CD14-positive monocyte (primary cell): ENCODE measurements around the gene KIRREL1. TPM values are rescaled to one million over a fixed set of nuclear protein-coding genes. Genes with fewer than 3 reads are reported as not detected.
A peak's percentile ranks its signal among the peaks of the same experiment; 100 is the strongest.

Experiments used
- DNase-seq, 3 donors: peaks; one replicate each; pipeline ENCODE4 v3.0.0-alpha.2; 2011 to 2022
- H2AFZ ChIP-seq: 2 replicates; pipeline ENCODE4 v1.6.0; 2012; ENCODE audit warnings: mild to moderate bottlenecking, low read depth, low read length, inconsistent platforms; ENCODE audit not compliant: insufficient read depth, poor library complexity, severe bottlenecking
- H3K27ac ChIP-seq, 2 donors: 1 replicate in 1 of 2; 2 replicates in 1 of 2; pipeline ENCODE4 v1.5.1; 2012 to 2013; ENCODE audit warnings: low read length in 2 of 2, control low read depth in 1 of 2, inconsistent platforms in 1 of 2, low read depth in 1 of 2, mild to moderate bottlenecking in 1 of 2
- H3K27me3 ChIP-seq, 2 donors: one replicate each; pipeline versions ENCODE4 v1.6.0 to v1.6.1; 2011 to 2013; ENCODE audit warnings: low read length in 2 of 2; ENCODE audit not compliant: control insufficient read depth in 2 of 2, insufficient read depth in 2 of 2
- H3K36me3 ChIP-seq, 2 donors: replicated peaks in 1 of 2; 1 replicate in 1 of 2; 2 replicates in 1 of 2; pipeline versions ENCODE4 v1.5.1 to v1.6.1; 2012 to 2013; ENCODE audit warnings: low read length in 2 of 2, control low read depth in 1 of 2, inconsistent platforms in 1 of 2, mild to moderate bottlenecking in 1 of 2; ENCODE audit not compliant: insufficient read depth in 2 of 2, control insufficient read depth in 1 of 2
- H3K4me1 ChIP-seq, 2 donors: 1 replicate in 1 of 2; 2 replicates in 1 of 2; pipeline versions ENCODE4 v1.5.1 to v1.6.1; 2012 to 2013; ENCODE audit warnings: low read length in 2 of 2, control low read depth in 1 of 2, inconsistent platforms in 1 of 2, mild to moderate bottlenecking in 1 of 2, moderate library complexity in 1 of 2; ENCODE audit not compliant: insufficient read depth in 2 of 2, control insufficient read depth in 1 of 2
- H3K4me2 ChIP-seq: replicated peaks from 2 replicates; pipeline ENCODE3; 2012; ENCODE audit warnings: low read length, moderate library complexity, mild to moderate bottlenecking; ENCODE audit not compliant: poor library complexity, severe bottlenecking; ENCODE audit errors: extremely low read depth
- H3K4me3 ChIP-seq, 3 experiments: fragments of 200-600 bp in 1 of 3; sonication (generic) in 1 of 3; replicated peaks in 1 of 3; 1 replicate in 2 of 3; 2 replicates in 1 of 3; pipeline ENCODE4 v1.5.1; 2011 to 2013; ENCODE audit warnings: low read length in 3 of 3, mild to moderate bottlenecking in 3 of 3, control low read depth in 2 of 3, low read depth in 2 of 3, inconsistent platforms in 1 of 3, moderate library complexity in 1 of 3
- H3K79me2 ChIP-seq: 2 replicates; pipeline ENCODE4 v1.6.0; 2012; ENCODE audit warnings: mild to moderate bottlenecking, control low read depth, inconsistent platforms, low read length, moderate library complexity; ENCODE audit not compliant: insufficient read depth
- H3K9ac ChIP-seq: 2 replicates; pipeline ENCODE4 v1.6.0; 2017; ENCODE audit warnings: low read length, mild to moderate bottlenecking; ENCODE audit not compliant: insufficient read depth, poor library complexity, severe bottlenecking
- H3K9me3 ChIP-seq, 2 donors: replicated peaks in 1 of 2; 1 replicate in 1 of 2; 2 replicates in 1 of 2; pipeline versions ENCODE4 v1.5.1 to v1.6.1; 2012 to 2013; ENCODE audit warnings: low read length in 2 of 2, control low read depth in 1 of 2; ENCODE audit not compliant: control insufficient read depth in 1 of 2, insufficient read depth in 1 of 2
- H4K20me1 ChIP-seq: 2 replicates; pipeline ENCODE4 v1.6.0; 2012; ENCODE audit warnings: mild to moderate bottlenecking, low read length, control low read depth, moderate library complexity; ENCODE audit not compliant: insufficient read depth
- H3K27ac Mint-ChIP-seq, 7 donors: one replicate each; pipeline ENCODE4 v1.8.0; 2020; ENCODE audit warnings: mild to moderate bottlenecking in 7 of 7, mixed read lengths in 7 of 7, moderate library complexity in 6 of 7, inconsistent platforms in 2 of 7
- H3K27me3 Mint-ChIP-seq, 3 donors: one replicate each; pipeline ENCODE4 v1.8.0; 2021 to 2022; ENCODE audit warnings: low read depth in 3 of 3, mild to moderate bottlenecking in 3 of 3, mixed read lengths in 3 of 3, moderate library complexity in 3 of 3, inconsistent platforms in 1 of 3
- H3K36me3 Mint-ChIP-seq, 2 donors: one replicate each; pipeline ENCODE4 v1.8.0; 2020; ENCODE audit warnings: mixed read lengths in 2 of 2, inconsistent platforms in 1 of 2, mild to moderate bottlenecking in 1 of 2
- H3K4me1 Mint-ChIP-seq: one replicate; pipeline ENCODE4 v1.8.0; 2020; ENCODE audit warnings: mild to moderate bottlenecking, mixed read lengths
- H3K4me3 Mint-ChIP-seq, 2 donors: one replicate each; pipeline ENCODE4 v1.8.0; 2020; ENCODE audit warnings: mild to moderate bottlenecking in 2 of 2, mixed read lengths in 2 of 2, moderate library complexity in 1 of 2
- H3K9me3 Mint-ChIP-seq, 7 donors: one replicate each; pipeline ENCODE4 v1.8.0; 2020 to 2022; ENCODE audit warnings: mixed read lengths in 7 of 7, mild to moderate bottlenecking in 6 of 7, moderate library complexity in 6 of 7, inconsistent platforms in 2 of 7
- CTCF ChIP-seq: fragments of 200-600 bp; IDR thresholded peaks from one replicate; pipeline ENCODE4 v1.8.0; 2022; ENCODE audit warnings: antibody characterized with exemption, mild to moderate bottlenecking
- WGBS: methylation state at CpG from one replicate; pipeline ENCODE4 v1.1.5; 2013; ENCODE audit warnings: missing lambda C conversion rate; ENCODE audit not compliant: insufficient coverage; 5-methylcytosine and 5-hydroxymethylcytosine counted together
- intact Hi-C, 2 donors: fragments of 100-400 bp; cut with micrococcal nuclease; formaldehyde crosslinking; loops; one replicate each; pipeline versions ENCODE4 v1.15.0 to v1.15.1; 2023
- polyA plus RNA-seq, 3 donors: library from polyadenylated mRNA; depleted of rRNA in 1 of 3; unstranded in 2 of 3; stranded (reverse) in 1 of 3; fragments of 300-500 nt in 2 of 3; fragments of >200 nt in 1 of 3; fragmentation: Illumina TruSeq in 2 of 3; gene quantifications; 1 replicate in 2 of 3; 2 replicates in 1 of 3; pipeline ENCODE4 v1.2.3, GENCODE V29; 2012 to 2021

Gene KIRREL1
- polyA plus RNA-seq, 3 donors = not detected

- peaks cover 14 to 34% (median 19%) of the 10 kb centered on the region in 7 donors for H3K9me3 Mint-ChIP-seq
- no peak for DNase-seq
- peak overlapping the region in 2 of 7 donors; percentile 92 to 96 for H3K27ac Mint-ChIP-seq
- peaks cover 5 to 10% of the 10 kb centered on the region in 2 donors for H3K36me3 Mint-ChIP-seq
- peaks cover 0 to 4% (median 0%) of the 10 kb centered on the region in 3 donors for H3K27me3 Mint-ChIP-seq
- WGBS = no CpG with 5 or more reads among the region's 2 CpGs
- Histone ChIP-seq H3K36me3 (no peaks in the 10 kb centered on the region), H3K79me2 (no peaks in the 10 kb centered on the region), H3K4me3 (peak overlapping the region in 1 of 3 experiments; percentile 73), H4K20me1 (no peaks in the 10 kb centered on the region), H3K4me2 (no peak overlapping the region), H3K27me3 (no peaks in the 10 kb centered on the region), H3K4me1 (peaks cover 49 to 52% of the 10 kb centered on the region in 2 donors), H3K9me3 (peaks cover 10 to 23% of the 10 kb centered on the region in 2 donors), H3K27ac (peak overlapping the region in 1 of 2 donors; percentile 81), H3K9ac (no peak overlapping the region), H2AFZ (no peak overlapping the region)
- intact Hi-C loops = no loop called here
- TF ChIP-seq CTCF = no peak
- no peak overlapping the region for H3K4me3 Mint-ChIP-seq
- H3K4me1 Mint-ChIP-seq = peaks cover 52% of the 10 kb centered on the region
These were observed 153.3 kb downstream of the KIRREL1 start for GRCh38 chr1:158146739-158147138.

GRCh38 chr1:158147401-158147800 lies 154.0 kb downstream of the KIRREL1 start:
- Histone ChIP-seq H3K4me1 (peaks cover 56 to 58% of the 10 kb centered on the region in 2 donors), H3K79me2 (no peaks in the 10 kb centered on the region), H3K27me3 (no peaks in the 10 kb centered on the region), H3K4me3 (peak overlapping the region in 1 of 3 experiments; percentile 73), H3K9me3 (peaks cover 10 to 23% of the 10 kb centered on the region in 2 donors), H4K20me1 (no peaks in the 10 kb centered on the region), H3K9ac (no peak overlapping the region), H3K36me3 (no peaks in the 10 kb centered on the region), H3K27ac (peak overlapping the region; percentile 28 to 81), H2AFZ (peak overlapping the region; percentile 7), H3K4me2 (peak overlapping the region; percentile 90)
- H3K4me3 Mint-ChIP-seq = peak overlapping the region in 1 of 2 donors; percentile 77
- intact Hi-C loops = no loop called here
- TF ChIP-seq CTCF = no peak
- H3K27ac Mint-ChIP-seq = peak overlapping the region; percentile 92 to 99 (median 96)
- DNase-seq = peak in 2 of 3 donors; percentile 31 to 34
- H3K27me3 Mint-ChIP-seq = peaks cover 0 to 2% (median 0%) of the 10 kb centered on the region in 3 donors
- WGBS = no CpG with 5 or more reads among the region's 2 CpGs
- peaks cover 14 to 34% (median 19%) of the 10 kb centered on the region in 7 donors for H3K9me3 Mint-ChIP-seq
- H3K36me3 Mint-ChIP-seq = peaks cover 5 to 10% of the 10 kb centered on the region in 2 donors
- H3K4me1 Mint-ChIP-seq = peaks cover 58% of the 10 kb centered on the region
